Suprapubic skin (tissue), 3 donors: ENCODE data around the gene TMEM52.

Experiments used
- CTCF ChIP-seq, 2 donors: fragments of 200-600 bp in 1 of 2; fragments of 450-650 bp in 1 of 2; sonication (generic) in 1 of 2; IDR thresholded peaks; one replicate each; pipeline ENCODE4 v1.5.1; 2016 to 2019; ENCODE audit warnings: antibody characterized with exemption in 2 of 2, mild to moderate bottlenecking in 1 of 2, moderate library complexity in 1 of 2
- EP300 ChIP-seq: sonication (generic); formaldehyde crosslinking; IDR thresholded peaks from one replicate; pipeline ENCODE4 v1.6.1; 2017; ENCODE audit warnings: antibody characterized with exemption

- no peak for TF ChIP-seq CTCF (IDR thresholded peaks at IDR 0.05)
- no peak for TF ChIP-seq EP300
These were observed 2.2 kb downstream of the TMEM52 start for GRCh38 chr1:1916851-1917251.
